Measurements from ENCODE around the gene GRIP2.

Gene GRIP2

GRCh38 chr3:14485981-14486380 lies 54.2 kb downstream of the GRIP2 start:
- no peak for DNase-seq (ENCODE audit: low read depth in 2 of 2)

DNA sequence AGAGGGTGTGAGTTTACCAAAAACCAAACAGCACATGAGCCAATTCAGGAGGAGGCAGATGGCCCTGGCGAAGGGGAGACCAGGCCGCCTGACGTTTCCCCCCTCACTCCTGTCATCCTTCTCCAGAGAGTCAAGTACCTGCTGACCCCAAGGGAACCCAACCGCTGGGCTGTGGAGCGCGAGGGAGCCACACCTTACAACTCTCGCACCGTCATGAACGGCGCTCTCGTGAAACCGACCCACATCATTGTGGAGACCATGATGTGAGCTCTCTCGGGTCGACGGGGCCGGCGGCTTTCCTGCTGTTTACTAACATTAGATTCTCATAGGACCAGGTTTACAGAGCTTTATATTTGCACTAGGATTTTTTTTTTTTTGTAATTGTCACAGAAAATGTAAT lies 55.4 kb downstream of the GRIP2 start:
- no peak for DNase-seq (ENCODE audit: low read depth in 2 of 2)

- no peak for DNase-seq (ENCODE audit: low read depth in 2 of 2)
Measured at GRCh38 chr3:14483286-14483685, 56.9 kb downstream of the GRIP2 start.

GRCh38 chr3:14482271-14482721 lies 57.8 kb downstream of the GRIP2 start:
- no peak for DNase-seq (ENCODE audit: low read depth in 2 of 2)

GRCh38 chr3:14481646-14482036 lies 58.5 kb downstream of the GRIP2 start:
- DNase-seq (ENCODE audit: low read depth in 2 of 2), result no peak

DNA sequence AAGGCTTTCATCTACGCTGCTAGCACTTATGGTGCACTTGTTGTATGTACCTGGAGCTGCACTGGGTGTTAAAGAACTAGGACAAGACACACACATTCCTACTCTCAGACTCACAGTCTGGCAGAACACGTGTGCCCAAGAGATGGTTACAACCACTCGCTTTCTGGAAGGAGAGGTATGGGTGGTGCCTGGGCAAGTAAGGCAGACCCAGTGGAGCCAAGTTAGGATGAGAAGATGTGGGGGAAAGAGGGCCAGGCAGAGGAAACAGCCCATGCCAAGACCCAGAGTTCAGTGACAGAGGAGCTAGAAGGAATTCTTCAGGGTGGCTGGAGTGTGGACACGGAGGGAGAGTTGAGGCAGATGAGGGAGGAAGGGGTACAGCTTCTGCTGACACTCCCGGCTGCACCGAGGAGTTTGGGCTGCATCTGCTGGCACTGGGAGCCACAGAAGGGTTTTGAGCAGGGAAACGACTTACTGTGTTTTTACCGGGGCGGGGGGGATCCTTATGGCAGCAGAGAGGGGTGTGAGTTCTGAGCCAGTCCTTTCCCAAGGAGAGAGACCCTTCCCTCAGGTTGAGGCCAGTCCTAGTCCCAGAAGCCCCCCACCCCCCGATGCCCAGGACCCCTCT lies 59.0 kb downstream of the GRIP2 start:
- DNase-seq (ENCODE audit: low read depth in 2 of 2), result no peak

DNA sequence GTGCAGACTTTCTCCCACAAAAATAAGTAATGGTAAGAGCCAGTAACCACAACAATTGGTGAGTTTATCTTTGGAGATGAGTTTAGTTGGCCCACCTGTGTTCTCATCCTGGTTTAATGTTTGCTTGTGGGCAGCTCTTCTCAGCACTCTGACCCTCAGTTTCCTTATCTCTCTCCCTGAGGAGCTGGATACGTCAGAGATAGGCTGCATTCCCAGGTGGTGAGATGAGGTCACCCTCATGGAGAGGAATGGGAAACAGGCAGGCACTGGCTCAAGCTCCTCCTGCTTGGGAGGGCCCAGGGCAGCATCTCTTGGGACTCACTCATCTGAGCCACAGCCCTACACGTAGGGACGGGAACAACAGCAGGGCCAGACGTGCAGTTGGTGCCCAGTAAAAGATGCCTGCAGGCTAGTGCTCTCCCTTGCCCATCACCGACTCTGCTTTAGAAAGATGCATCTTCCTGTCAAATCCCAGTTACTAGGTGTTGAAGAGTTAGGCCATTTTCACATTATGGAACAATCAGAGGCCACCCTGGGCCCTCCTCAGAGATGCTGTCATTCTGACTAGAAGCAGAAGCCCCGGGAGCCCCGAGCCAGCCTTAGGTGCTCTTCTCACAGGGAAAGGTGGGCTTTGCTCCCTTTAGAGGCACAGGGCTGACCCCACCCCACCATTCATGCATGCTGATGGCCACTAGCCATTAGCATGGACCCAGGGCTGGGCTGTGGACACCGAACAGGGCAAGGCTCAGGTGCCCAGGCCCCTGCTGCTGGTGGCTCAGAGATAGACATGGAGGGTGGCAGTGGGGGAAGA lies 59.7 kb downstream of the GRIP2 start:
- no peak for DNase-seq (ENCODE audit: low read depth in 2 of 2)

DNA sequence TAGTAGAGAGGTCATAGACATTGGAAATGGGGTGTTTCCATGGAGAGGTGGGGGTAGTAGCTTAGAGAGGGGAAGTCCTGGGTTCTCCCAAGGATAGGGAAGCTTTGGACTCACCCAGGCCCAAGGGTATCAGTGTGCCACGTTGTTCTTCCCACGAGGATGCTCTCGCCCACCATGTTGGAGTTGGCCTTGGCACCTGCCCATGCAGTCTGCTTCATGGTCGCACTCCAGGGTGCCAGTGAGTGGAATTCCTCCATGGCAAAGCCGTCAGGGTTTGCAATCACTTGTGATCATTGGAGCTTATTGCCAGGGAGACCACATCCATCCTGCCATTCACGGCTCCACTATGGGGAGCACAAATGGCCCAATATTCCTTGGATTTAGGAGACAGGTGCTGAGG lies 60.6 kb downstream of the GRIP2 start:
- DNase-seq (ENCODE audit: low read depth in 2 of 2), result no peak

GRCh38 chr3:14478956-14479550 lies 61.1 kb downstream of the GRIP2 start:
- DNase-seq (ENCODE audit: low read depth in 2 of 2), result no peak

- DNase-seq (ENCODE audit: low read depth in 2 of 2), result no peak
Measured at GRCh38 chr3:14477311-14477935, 62.7 kb downstream of the GRIP2 start.

- DNase-seq (ENCODE audit: low read depth in 2 of 2), result no peak
Measured at GRCh38 chr3:14476583-14477265, 63.4 kb downstream of the GRIP2 start.

DNA sequence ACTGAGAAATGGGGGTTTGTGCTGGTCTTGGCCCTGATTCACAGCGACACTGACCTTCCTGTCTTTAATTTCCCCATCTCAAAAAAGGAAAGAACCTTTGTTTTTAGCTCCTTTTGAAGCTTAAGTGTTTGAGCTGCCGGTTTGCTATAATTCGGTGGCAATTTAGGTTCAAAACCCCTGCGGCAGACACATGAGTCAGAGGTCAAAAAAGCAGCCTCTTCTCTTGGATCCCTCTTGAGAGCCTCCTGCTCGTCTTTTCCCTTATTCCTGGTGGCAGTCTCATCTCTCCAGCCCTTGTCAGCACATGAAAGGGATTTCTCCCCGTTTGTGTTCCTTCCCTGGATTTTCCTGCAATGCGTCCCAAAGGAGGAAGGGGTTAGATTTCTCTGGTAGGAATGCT lies 64.5 kb downstream of the GRIP2 start:
- no peak for DNase-seq (ENCODE audit: low read depth in 2 of 2)

DNA sequence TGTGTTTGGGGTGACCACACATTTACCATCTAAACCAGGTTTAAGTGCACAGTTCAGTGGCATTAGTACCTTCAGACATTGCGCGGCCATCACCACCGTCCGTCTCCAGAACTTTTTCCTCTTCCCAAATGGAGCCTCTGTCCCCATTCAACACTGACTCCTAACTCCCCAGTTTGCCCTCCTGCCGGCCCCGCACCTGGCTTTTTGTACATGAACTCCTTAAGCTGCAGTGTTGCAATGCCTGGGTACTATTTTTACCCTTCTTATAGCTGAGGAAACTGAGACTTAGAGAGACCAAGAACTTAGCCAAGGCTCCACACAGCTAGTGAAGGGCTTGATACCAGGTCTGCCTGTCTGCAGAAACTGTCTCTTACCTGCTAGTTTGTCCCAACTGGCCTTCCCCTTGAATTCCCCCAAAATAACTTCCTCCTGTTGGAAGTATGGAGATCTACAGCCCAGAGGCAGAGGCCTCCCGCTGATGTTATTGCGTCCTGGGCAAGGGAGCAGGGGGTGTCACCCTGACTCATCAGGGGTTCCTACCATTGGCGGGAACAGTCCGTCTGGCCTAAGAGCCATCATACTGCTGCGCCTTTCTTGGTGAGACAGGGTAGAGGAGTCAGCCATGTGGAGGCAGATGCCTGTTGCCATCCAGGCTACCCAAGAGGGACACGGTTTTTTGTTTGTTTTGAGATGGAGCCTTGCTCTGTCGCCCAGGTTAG lies 65.6 kb downstream of the GRIP2 start:
- no peak for DNase-seq (ENCODE audit: low read depth in 2 of 2)

DNA sequence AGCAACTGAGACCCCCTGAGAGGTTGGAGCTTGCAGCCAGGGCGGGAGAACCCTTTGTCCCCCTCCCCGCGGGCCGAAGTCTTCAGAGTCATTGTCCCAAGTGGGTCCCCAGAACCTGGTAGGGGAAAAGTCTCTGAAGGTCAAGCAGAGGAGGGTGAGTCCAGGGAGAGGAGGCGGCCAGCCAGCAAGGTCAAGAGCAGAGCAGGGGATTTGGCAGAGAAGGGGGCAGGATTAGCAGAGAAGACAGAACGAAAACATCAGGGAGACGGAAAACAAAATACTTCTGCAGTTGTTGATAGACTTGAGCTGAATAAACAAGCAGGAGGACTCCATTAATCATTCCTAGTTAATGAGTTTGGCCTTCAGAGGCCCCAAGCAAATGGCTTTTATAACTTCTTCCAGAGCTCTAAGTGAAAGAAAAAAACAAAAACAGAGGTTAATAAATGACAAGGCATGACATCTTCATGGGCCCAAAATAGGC lies 66.7 kb downstream of the GRIP2 start:
- DNase-seq (ENCODE audit: low read depth in 2 of 2), result no peak

- DNase-seq (ENCODE audit: low read depth in 2 of 2), result no peak
Measured at GRCh38 chr3:14472471-14473351, 67.4 kb downstream of the GRIP2 start.

GRCh38 chr3:14471690-14472089 lies 68.5 kb downstream of the GRIP2 start:
- no peak for DNase-seq (ENCODE audit: low read depth in 2 of 2)

DNA sequence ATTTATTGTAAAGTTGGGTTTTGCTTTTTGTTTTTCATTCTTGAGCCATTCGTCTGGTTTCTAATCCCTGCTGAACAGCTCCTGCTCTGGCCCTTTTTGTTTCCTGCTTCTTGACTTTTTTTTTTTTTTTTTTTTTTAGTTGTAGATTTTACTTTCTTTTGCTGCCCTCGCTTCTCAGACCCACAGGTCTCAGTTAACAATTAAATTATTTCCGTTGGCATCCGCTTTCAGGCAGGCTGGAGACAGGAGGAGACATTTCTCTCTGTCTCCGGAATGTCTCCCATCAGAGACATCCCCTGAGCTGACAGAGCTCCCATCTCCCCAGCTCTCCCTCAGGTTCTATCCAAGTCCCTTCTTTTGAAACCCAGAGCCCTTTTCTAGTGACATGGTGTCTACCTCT lies 69.1 kb downstream of the GRIP2 start:
- DNase-seq (ENCODE audit: low read depth in 2 of 2), result no peak

DNA sequence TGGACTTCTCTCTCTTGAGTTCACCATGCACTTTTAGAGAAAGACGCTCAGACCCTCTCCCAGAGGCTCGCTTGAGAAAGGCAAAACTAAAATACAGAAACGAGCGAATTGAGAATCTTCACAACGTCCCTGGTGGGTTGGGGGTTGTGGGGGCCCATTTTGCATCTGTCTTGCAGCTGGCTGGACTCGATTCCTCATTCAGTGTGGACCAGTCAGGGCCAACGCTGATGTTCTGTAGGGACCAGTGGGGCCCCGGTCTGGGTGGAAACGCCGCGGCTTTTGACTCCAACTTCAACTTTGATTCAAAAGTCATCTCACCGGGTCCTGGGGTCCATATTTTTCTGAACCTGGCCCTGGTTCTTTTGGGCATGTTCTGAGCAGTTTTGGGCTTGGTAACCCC lies 69.7 kb downstream of the GRIP2 start:
- DNase-seq (ENCODE audit: low read depth in 2 of 2), result no peak

DNA sequence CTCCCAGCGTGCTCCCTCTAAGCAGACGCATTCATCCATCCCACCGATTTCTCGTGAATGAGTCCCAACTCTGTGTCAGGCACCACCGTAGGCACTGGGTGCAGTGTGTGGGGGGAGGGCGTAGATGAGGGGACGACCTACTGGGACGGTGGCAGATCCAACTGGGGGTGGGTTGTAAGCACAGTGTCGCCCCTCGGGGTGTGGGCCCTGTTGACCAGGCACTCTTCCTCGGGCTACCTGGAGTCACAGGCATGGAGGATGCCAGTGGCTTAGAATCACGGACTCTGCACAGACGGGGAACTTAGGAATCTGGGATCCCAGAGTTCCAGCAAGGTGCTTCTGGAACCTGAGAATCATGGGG lies 71.5 kb downstream of the GRIP2 start:
- DNase-seq (ENCODE audit: low read depth in 2 of 2), result no peak

Measured in stimulated activated CD4-positive, alpha-beta T cell treated with anti-CD3 and anti-CD28 coated beads, Interleukin-15, amount 100 ng/mL, for 48 hours (primary cell).